Measurements from ENCODE around the gene DNAJC18.

Gene DNAJC18

GRCh38 chr5:139431706-139432105 is 7.6 kb downstream of the DNAJC18 start:
- TF ChIP-seq POLR2A (IDR thresholded peaks at IDR 0.05; ENCODE audit: extremely low read depth, insufficient read length) (no peak), CTCF (IDR thresholded peaks at IDR 0.05; ENCODE audit: low read depth, low read length) (no peak), MYC (IDR thresholded peaks at IDR 0.05; ENCODE audit: low read depth, low read length) (no peak), MAX (IDR thresholded peaks at IDR 0.05; ENCODE audit: low read depth, low read length) (no peak)
- H3K4me3 ChIP-seq (ENCODE audit: low read depth, low read length): no peak overlapping the region
- no peak for DNase-seq (ENCODE audit: low read depth)

- no peak for DNase-seq (ENCODE audit: low read depth)
- TF ChIP-seq POLR2A (IDR thresholded peaks at IDR 0.05; ENCODE audit: extremely low read depth, insufficient read length) (no peak), MYC (IDR thresholded peaks at IDR 0.05; ENCODE audit: low read depth, low read length) (no peak), CTCF (IDR thresholded peaks at IDR 0.05; ENCODE audit: low read depth, low read length) (no peak), MAX (IDR thresholded peaks at IDR 0.05; ENCODE audit: low read depth, low read length) (no peak)
- H3K4me3 ChIP-seq (ENCODE audit: low read depth, low read length): no peak overlapping the region
Observed at GRCh38 chr5:139430015-139430414, 9.3 kb downstream of the DNAJC18 start.

GRCh38 chr5:139426203-139426885 is 13.0 kb downstream of the DNAJC18 start:
- no peak for DNase-seq (ENCODE audit: low read depth)
- TF ChIP-seq MYC (IDR thresholded peaks at IDR 0.05; ENCODE audit: low read depth, low read length) (no peak), MAX (IDR thresholded peaks at IDR 0.05; ENCODE audit: low read depth, low read length) (no peak), CTCF (IDR thresholded peaks at IDR 0.05; ENCODE audit: low read depth, low read length) (no peak), POLR2A (IDR thresholded peaks at IDR 0.05; ENCODE audit: extremely low read depth, insufficient read length) (no peak)
- no peak overlapping the region for H3K4me3 ChIP-seq (ENCODE audit: low read depth, low read length)

GRCh38 chr5:139425497-139425896 is 13.8 kb downstream of the DNAJC18 start:
- TF ChIP-seq MAX (IDR thresholded peaks at IDR 0.05; ENCODE audit: low read depth, low read length) (no peak), CTCF (IDR thresholded peaks at IDR 0.05; ENCODE audit: low read depth, low read length) (no peak), POLR2A (IDR thresholded peaks at IDR 0.05; ENCODE audit: extremely low read depth, insufficient read length) (no peak)
- H3K4me3 ChIP-seq (ENCODE audit: low read depth, low read length): no peak overlapping the region
- no peak for DNase-seq (ENCODE audit: low read depth)

GRCh38 chr5:139422307-139422893 is 16.9 kb downstream of the DNAJC18 start:
- peak; percentile 77 for DNase-seq (ENCODE audit: low read depth)
- no peak overlapping the region for H3K4me3 ChIP-seq (ENCODE audit: low read depth, low read length)
- TF ChIP-seq CTCF (IDR thresholded peaks at IDR 0.05; ENCODE audit: low read depth, low read length) (peak; percentile 84), MAX (IDR thresholded peaks at IDR 0.05; ENCODE audit: low read depth, low read length) (peak; percentile 58), MYC (IDR thresholded peaks at IDR 0.05; ENCODE audit: low read depth, low read length) (no peak), POLR2A (IDR thresholded peaks at IDR 0.05; ENCODE audit: extremely low read depth, insufficient read length) (no peak)
